PC-9 (cell line): Measurements from ENCODE around the gene CEP112.

Experiments used
- CTCF ChIP-seq: fragments of 200-600 bp; sonication (generic); conservative IDR thresholded peaks from 2 replicates; pipeline ENCODE4 v1.6.1; 2017; ENCODE audit warnings: mixed run types, antibody characterized with exemption, mild to moderate bottlenecking, moderate library complexity
- EZH2 ChIP-seq: fragments of 200-600 bp; sonication (generic); IDR thresholded peaks from 2 replicates; pipeline ENCODE4 v1.8.0; 2017; ENCODE audit warnings: antibody characterized with exemption, low read depth

- TF ChIP-seq CTCF (no peak), EZH2 (no peak)
Observed at GRCh38 chr17:66171692-66172091, 20.2 kb downstream of the CEP112 start.
